Spleen (tissue), 7 donors: ENCODE measurements around the gene CACNA1C.

Source experiments
- POLR2AphosphoS5 ChIP-seq, 3 donors: sonication (generic); formaldehyde crosslinking; IDR thresholded peaks; one replicate each; pipeline ENCODE4 v1.5.1; 2017; ENCODE audit warnings: antibody characterized with exemption in 3 of 3
- TF ChIP-seq, protein P1 (sequence below), 11 experiments: fragments of 200-600 bp in 7 of 11; fragments of 450-650 bp in 4 of 11; sonication (generic) in 4 of 11; IDR thresholded peaks in 8 of 11; conservative IDR thresholded peaks in 3 of 11; 1 replicate in 7 of 11; 2 replicates in 4 of 11; pipeline versions ENCODE4 v1.4.0 to v1.8.0; 2016 to 2021; ENCODE audit warnings: antibody characterized with exemption in 11 of 11, inconsistent platforms in 4 of 11, mild to moderate bottlenecking in 1 of 11
- donor health status: DM: no; HTN: no; CAD: no; lungs with moderate emphysema.
- donor health status: DM: no; HTN: no; CAD: no.
- donor health status: DM: no; HTN: no; CAD: no.

DNA sequence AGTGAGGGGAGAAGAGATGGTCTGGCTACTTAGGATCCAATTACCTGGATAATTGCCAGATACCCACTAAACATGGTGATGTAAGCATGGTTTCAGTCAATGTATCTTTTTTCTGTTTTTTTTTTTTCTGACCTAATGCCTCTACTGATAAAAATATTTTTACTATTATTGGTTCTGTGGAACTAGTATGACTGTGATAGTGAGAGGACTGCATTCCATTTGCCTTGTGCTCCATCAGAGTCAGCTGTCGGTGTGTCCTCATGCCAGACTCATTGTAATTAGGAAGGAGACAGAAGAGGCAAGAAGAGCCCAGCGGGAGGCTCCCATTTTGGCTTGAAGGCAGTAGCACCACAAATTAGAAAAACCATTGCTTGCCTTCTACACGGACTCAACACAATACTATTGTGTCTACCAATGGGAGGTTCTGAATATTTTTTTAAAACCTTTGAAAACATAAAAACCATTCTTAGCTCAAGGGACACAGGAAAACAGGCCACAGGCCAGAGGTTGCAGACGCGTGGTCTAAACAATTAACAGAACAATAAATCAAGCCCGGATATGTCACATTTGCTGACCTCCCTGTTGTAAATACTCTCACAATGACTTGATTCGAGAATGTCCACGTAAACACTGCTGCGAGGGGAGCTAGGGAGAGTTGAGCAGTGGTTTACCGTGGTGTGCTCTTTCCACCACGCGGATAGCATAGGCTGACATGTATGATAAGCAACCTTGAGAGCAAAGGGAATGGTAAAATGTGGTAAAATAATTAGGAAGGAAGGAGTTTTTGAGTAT is 35.0 kb upstream of the CACNA1C start:
- TF ChIP-seq, protein P1, sequence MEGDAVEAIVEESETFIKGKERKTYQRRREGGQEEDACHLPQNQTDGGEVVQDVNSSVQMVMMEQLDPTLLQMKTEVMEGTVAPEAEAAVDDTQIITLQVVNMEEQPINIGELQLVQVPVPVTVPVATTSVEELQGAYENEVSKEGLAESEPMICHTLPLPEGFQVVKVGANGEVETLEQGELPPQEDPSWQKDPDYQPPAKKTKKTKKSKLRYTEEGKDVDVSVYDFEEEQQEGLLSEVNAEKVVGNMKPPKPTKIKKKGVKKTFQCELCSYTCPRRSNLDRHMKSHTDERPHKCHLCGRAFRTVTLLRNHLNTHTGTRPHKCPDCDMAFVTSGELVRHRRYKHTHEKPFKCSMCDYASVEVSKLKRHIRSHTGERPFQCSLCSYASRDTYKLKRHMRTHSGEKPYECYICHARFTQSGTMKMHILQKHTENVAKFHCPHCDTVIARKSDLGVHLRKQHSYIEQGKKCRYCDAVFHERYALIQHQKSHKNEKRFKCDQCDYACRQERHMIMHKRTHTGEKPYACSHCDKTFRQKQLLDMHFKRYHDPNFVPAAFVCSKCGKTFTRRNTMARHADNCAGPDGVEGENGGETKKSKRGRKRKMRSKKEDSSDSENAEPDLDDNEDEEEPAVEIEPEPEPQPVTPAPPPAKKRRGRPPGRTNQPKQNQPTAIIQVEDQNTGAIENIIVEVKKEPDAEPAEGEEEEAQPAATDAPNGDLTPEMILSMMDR (IDR thresholded peaks at IDR 0.05 in 8 of 11, conservative IDR thresholded peaks at IDR 0.05 in 3 of 11) = no peak
- peak in 1 of 3 donors; percentile 52 for TF ChIP-seq POLR2AphosphoS5 (IDR thresholded peaks at IDR 0.05)
